IPS DF 6.9 (cell line): ENCODE data around the gene HIRA.

ENCODE experiments used
- DNase-seq: peaks from one replicate; pipeline ENCODE4 v3.0.0-alpha.2; 2013; ENCODE audit warnings: low read depth, low spot score
- H3K27ac ChIP-seq: one replicate; pipeline ENCODE4 v1.5.1; 2013; ENCODE audit warnings: low read length, control low read depth
- H3K27me3 ChIP-seq: 2 replicates; pipeline ENCODE4 v1.6.1; 2013; ENCODE audit warnings: mild to moderate bottlenecking, low read length; ENCODE audit not compliant: control insufficient read depth, insufficient read depth
- H3K36me3 ChIP-seq: 2 replicates; pipeline ENCODE4 v1.6.1; 2013; ENCODE audit warnings: low read length; ENCODE audit not compliant: control insufficient read depth, insufficient read depth
- H3K4me1 ChIP-seq: 2 replicates; pipeline ENCODE4 v1.6.1; 2013; ENCODE audit warnings: low read length; ENCODE audit not compliant: control insufficient read depth, insufficient read depth
- H3K4me3 ChIP-seq: 2 replicates; pipeline ENCODE4 v1.5.1; 2013; ENCODE audit warnings: mild to moderate bottlenecking, low read length
- H3K9me3 ChIP-seq: 2 replicates; pipeline ENCODE4 v1.6.1; 2013; ENCODE audit warnings: low read length, inconsistent platforms; ENCODE audit not compliant: control insufficient read depth, insufficient read depth
- WGBS: extraction: QIAGEN DNeasy Blood & Tissue Kit; methylation state at CpG from one replicate; pipeline ENCODE4 v1.1.7; 2013; ENCODE audit warnings: mixed read lengths, missing lambda C conversion rate; ENCODE audit not compliant: insufficient read length, insufficient coverage; 5-methylcytosine and 5-hydroxymethylcytosine counted together

HIRA gene

GRCh38 chr22:19473578-19473977, 42.0 kb upstream of the HIRA start:
- Histone ChIP-seq H3K36me3 (peaks cover 33% of the 10 kb centered on the region), H3K27ac (no peak overlapping the region), H3K4me1 (no peaks in the 10 kb centered on the region), H3K4me3 (no peak overlapping the region), H3K9me3 (no peaks in the 10 kb centered on the region), H3K27me3 (no peaks in the 10 kb centered on the region)
- DNase-seq = no peak
- WGBS = no CpG with 5 or more reads among the region's 3 CpGs

GRCh38 chr22:19472233-19472632, 40.7 kb upstream of the HIRA start:
- no peaks in the 10 kb centered on the region for H3K27me3 ChIP-seq
- no peak overlapping the region for H3K27ac ChIP-seq
- DNase-seq = no peak
- peaks cover 37% of the 10 kb centered on the region for H3K36me3 ChIP-seq
- H3K4me1 ChIP-seq = no peaks in the 10 kb centered on the region
- no peak overlapping the region for H3K4me3 ChIP-seq
- no CpG with 5 or more reads among the region's 8 CpGs for WGBS
- H3K9me3 ChIP-seq = no peaks in the 10 kb centered on the region

GRCh38 chr22:19471572-19471971, 40.0 kb upstream of the HIRA start:
- H3K36me3 ChIP-seq = peaks cover 42% of the 10 kb centered on the region
- H3K27me3 ChIP-seq = no peaks in the 10 kb centered on the region
- no peak overlapping the region for H3K4me3 ChIP-seq
- H3K4me1 ChIP-seq = no peaks in the 10 kb centered on the region
- no peak for DNase-seq
- no CpG with 5 or more reads among the region's 11 CpGs for WGBS
- no peaks in the 10 kb centered on the region for H3K9me3 ChIP-seq
- H3K27ac ChIP-seq = no peak overlapping the region

GRCh38 chr22:19470010-19470409, 38.5 kb upstream of the HIRA start:
- Histone ChIP-seq H3K4me3 (no peak overlapping the region), H3K27me3 (no peaks in the 10 kb centered on the region), H3K27ac (no peak overlapping the region), H3K9me3 (no peaks in the 10 kb centered on the region), H3K36me3 (peaks cover 50% of the 10 kb centered on the region), H3K4me1 (no peaks in the 10 kb centered on the region)
- DNase-seq = no peak
- WGBS = no CpG with 5 or more reads among the region's 2 CpGs

- no peaks in the 10 kb centered on the region for H3K9me3 ChIP-seq
- DNase-seq = no peak
- H3K27ac ChIP-seq = no peak overlapping the region
- no peaks in the 10 kb centered on the region for H3K4me1 ChIP-seq
- no CpG with 5 or more reads among the region's 7 CpGs for WGBS
- H3K36me3 ChIP-seq = peaks cover 52% of the 10 kb centered on the region
- no peak overlapping the region for H3K4me3 ChIP-seq
- H3K27me3 ChIP-seq = no peaks in the 10 kb centered on the region
Measured at GRCh38 chr22:19469421-19469820, 37.9 kb upstream of the HIRA start.

- no peak overlapping the region for H3K4me3 ChIP-seq
- H3K9me3 ChIP-seq = no peaks in the 10 kb centered on the region
- H3K27ac ChIP-seq = no peak overlapping the region
- H3K27me3 ChIP-seq = no peaks in the 10 kb centered on the region
- WGBS = no CpG with 5 or more reads among the region's 6 CpGs
- H3K4me1 ChIP-seq = no peaks in the 10 kb centered on the region
- peaks cover 46% of the 10 kb centered on the region for H3K36me3 ChIP-seq
- DNase-seq = no peak
Measured at GRCh38 chr22:19467912-19468311, 36.4 kb upstream of the HIRA start.

- Histone ChIP-seq H3K36me3 (peaks cover 42% of the 10 kb centered on the region), H3K4me1 (no peaks in the 10 kb centered on the region), H3K27ac (no peak overlapping the region), H3K27me3 (no peaks in the 10 kb centered on the region), H3K4me3 (no peak overlapping the region), H3K9me3 (no peaks in the 10 kb centered on the region)
- WGBS = no CpG with 5 or more reads among the region's 9 CpGs
- no peak for DNase-seq
Measured at GRCh38 chr22:19466848-19467752, 35.6 kb upstream of the HIRA start.

- H3K27me3 ChIP-seq = no peaks in the 10 kb centered on the region
- no peaks in the 10 kb centered on the region for H3K4me1 ChIP-seq
- DNase-seq = no peak
- no CpG with 5 or more reads among the region's 14 CpGs for WGBS
- peaks cover 38% of the 10 kb centered on the region for H3K36me3 ChIP-seq
- H3K27ac ChIP-seq = no peak overlapping the region
- H3K9me3 ChIP-seq = no peaks in the 10 kb centered on the region
- no peak overlapping the region for H3K4me3 ChIP-seq
Measured at GRCh38 chr22:19466126-19466716, 34.7 kb upstream of the HIRA start.

GRCh38 chr22:19464975-19465374, 33.4 kb upstream of the HIRA start:
- no peak for DNase-seq
- Histone ChIP-seq H3K4me3 (no peak overlapping the region), H3K9me3 (no peaks in the 10 kb centered on the region), H3K27me3 (no peaks in the 10 kb centered on the region), H3K27ac (no peak overlapping the region), H3K36me3 (peaks cover 30% of the 10 kb centered on the region), H3K4me1 (no peaks in the 10 kb centered on the region)
- WGBS = no CpG with 5 or more reads among the region's 4 CpGs

GRCh38 chr22:19464546-19464945, 33.0 kb upstream of the HIRA start:
- Histone ChIP-seq H3K4me3 (no peak overlapping the region), H3K27me3 (no peaks in the 10 kb centered on the region), H3K9me3 (no peaks in the 10 kb centered on the region), H3K27ac (no peak overlapping the region), H3K4me1 (no peaks in the 10 kb centered on the region), H3K36me3 (peaks cover 25% of the 10 kb centered on the region)
- DNase-seq = no peak
- no CpG with 5 or more reads among the region's 1 CpG for WGBS
